Karpas-422 (cell line): ENCODE results near the gene BBX. TPM values are rescaled to one million over a fixed set of nuclear protein-coding genes. Genes with fewer than 3 reads are reported as not detected.

ENCODE experiments used
- DNase-seq: peaks from one replicate; pipeline ENCODE4 v3.0.0-alpha.2; 2015
- H2AFZ ChIP-seq: fragments of 200-600 bp; sonication (generic); 2 replicates; pipeline ENCODE4 v1.6.1; 2014; ENCODE audit warnings: antibody characterized with exemption, low read length, mixed read lengths
- H3K27ac ChIP-seq: fragments of 200-600 bp; sonication (generic); 2 replicates; pipeline ENCODE4 v1.5.1; 2014; ENCODE audit warnings: mild to moderate bottlenecking, low read length, moderate library complexity
- H3K27me3 ChIP-seq: fragments of 200-600 bp; sonication (generic); 2 replicates; pipeline ENCODE4 v1.6.1; 2014; ENCODE audit warnings: low read length, mixed read lengths
- H3K36me3 ChIP-seq: fragments of 200-600 bp; sonication (generic); 2 replicates; pipeline ENCODE4 v1.6.1; 2014; ENCODE audit warnings: low read length, mixed read lengths; ENCODE audit not compliant: insufficient read depth
- H3K4me1 ChIP-seq: fragments of 200-600 bp; sonication (generic); 2 replicates; pipeline ENCODE4 v1.6.1; 2014; ENCODE audit warnings: mild to moderate bottlenecking, low read length, mixed read lengths
- H3K4me2 ChIP-seq: fragments of 200-600 bp; sonication (generic); 2 replicates; pipeline ENCODE4 v1.6.1; 2014; ENCODE audit warnings: low read length, low read depth, mild to moderate bottlenecking; ENCODE audit not compliant: poor library complexity, severe bottlenecking
- H3K4me3 ChIP-seq: fragments of 200-600 bp; sonication (generic); 2 replicates; pipeline ENCODE4 v1.5.1; 2014; ENCODE audit warnings: mild to moderate bottlenecking, antibody characterized with exemption, low read length, mixed read lengths
- H3K79me2 ChIP-seq: fragments of 200-600 bp; sonication (generic); 2 replicates; pipeline ENCODE4 v1.6.1; 2014; ENCODE audit warnings: mild to moderate bottlenecking, low read length, mixed read lengths
- H3K9ac ChIP-seq: fragments of 200-600 bp; sonication (generic); 2 replicates; pipeline ENCODE4 v1.6.0; 2014; ENCODE audit warnings: low read length
- H3K9me2 ChIP-seq: fragments of 200-600 bp; sonication (generic), shearing (Covaris generic); replicated peaks from 2 replicates; pipeline ENCODE4 v1.6.0; 2014; ENCODE audit warnings: mild to moderate bottlenecking, low read length, moderate library complexity; ENCODE audit not compliant: insufficient read depth
- H3K9me3 ChIP-seq: fragments of 300-700, 200-600 bp; sonication (generic); 2 replicates; pipeline ENCODE4 v1.6.1; 2014; ENCODE audit warnings: low read length, mixed read lengths
- H4K20me1 ChIP-seq: fragments of 200-600 bp; sonication (generic); 2 replicates; pipeline ENCODE4 v1.6.1; 2014; ENCODE audit warnings: mild to moderate bottlenecking, antibody characterized with exemption, low read length, low read depth; ENCODE audit not compliant: insufficient read depth
- total RNA-seq: library from RNA; depleted of rRNA; stranded (reverse); fragments of >200 nt; shearing (Covaris generic); gene quantifications from 2 replicates; pipeline ENCODE4 v1.2.3, GENCODE V29; 2014; ENCODE audit warnings: low replicate concordance

The BBX gene
- total RNA-seq, 1 experiment from 2014 or later = 109 TPM

DNA sequence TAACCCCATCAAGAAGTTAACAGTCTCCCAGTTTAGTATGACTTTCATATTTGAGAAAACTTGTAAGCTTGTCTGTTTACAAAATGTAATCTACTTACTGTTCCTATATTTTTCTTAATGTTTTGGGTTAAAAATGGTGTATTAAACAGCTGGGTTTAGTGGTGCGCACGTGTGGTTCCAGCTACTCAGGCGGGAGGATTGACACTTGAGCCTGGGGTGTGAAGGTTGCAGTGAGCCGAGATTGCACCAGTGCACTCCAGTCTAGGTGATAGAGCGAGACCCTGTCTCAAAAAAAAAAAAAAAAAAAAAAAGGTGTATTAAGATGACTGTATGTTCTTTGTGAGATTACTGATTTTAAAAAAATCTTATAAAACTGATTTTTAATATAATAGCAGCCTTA is 69.3 kb downstream of the BBX start:
- H3K9me2 ChIP-seq = no peaks in the 10 kb centered on the region
- H3K27me3 ChIP-seq = no peaks in the 10 kb centered on the region
- peaks cover 100% of the 10 kb centered on the region for H3K79me2 ChIP-seq
- no peak overlapping the region for H2AFZ ChIP-seq
- H3K9ac ChIP-seq = no peak overlapping the region
- no peak for DNase-seq
- H3K4me2 ChIP-seq = no peak overlapping the region
- no peak overlapping the region for H3K27ac ChIP-seq
- peaks cover 42% of the 10 kb centered on the region for H3K4me1 ChIP-seq
- H3K4me3 ChIP-seq = no peak overlapping the region
- H3K9me3 ChIP-seq = no peaks in the 10 kb centered on the region
- H4K20me1 ChIP-seq = no peaks in the 10 kb centered on the region
- no peaks in the 10 kb centered on the region for H3K36me3 ChIP-seq

DNA sequence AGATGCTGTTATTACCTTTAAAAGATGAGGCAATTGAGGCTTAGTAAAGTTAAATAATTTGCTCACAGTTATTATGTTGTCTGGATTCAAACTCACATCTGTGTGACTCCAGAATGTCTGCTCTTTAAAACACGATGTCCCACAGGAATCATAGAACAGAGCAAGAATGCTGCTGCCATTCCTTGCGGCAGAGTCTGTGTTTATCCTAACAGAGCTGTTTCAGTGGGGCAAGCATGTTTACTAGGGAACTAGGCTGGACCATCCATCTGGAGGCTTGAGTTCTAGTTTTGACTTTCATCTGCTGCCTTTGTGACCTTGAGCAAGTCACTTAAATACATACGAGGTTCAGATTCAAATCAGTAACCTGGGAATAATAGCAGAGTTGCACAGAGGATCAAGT is 72.1 kb downstream of the BBX start:
- H3K9me2 ChIP-seq = no peaks in the 10 kb centered on the region

DNA sequence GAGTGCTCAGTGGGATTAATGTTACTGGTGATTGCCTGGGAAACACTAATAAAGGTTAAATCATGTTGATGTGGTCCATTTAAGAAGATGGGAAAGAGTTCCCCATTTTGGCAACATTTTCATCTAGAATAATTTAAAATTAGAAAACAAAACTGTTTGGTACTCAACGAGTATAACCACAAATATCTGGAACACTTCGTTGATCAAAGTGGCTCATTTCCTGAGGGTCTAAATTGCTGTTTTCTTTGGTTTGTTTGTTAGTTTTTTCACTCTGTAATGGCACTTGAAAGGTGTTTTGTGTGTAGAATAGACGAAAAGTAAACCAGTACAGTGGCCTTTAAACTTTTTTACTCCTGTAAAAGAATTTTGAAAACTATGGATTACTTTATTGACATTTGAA is 73.9 kb downstream of the BBX start:
- Histone ChIP-seq H3K79me2 (peaks cover 100% of the 10 kb centered on the region), H3K27me3 (no peaks in the 10 kb centered on the region), H3K9me2 (no peaks in the 10 kb centered on the region), H3K9me3 (no peaks in the 10 kb centered on the region), H3K4me3 (no peak overlapping the region), H4K20me1 (no peaks in the 10 kb centered on the region), H3K4me1 (peaks cover 77% of the 10 kb centered on the region), H3K9ac (no peak overlapping the region), H3K36me3 (no peaks in the 10 kb centered on the region), H3K27ac (peak overlapping the region; percentile 18; the same call in 1 of the 2 replicates), H2AFZ (no peak overlapping the region), H3K4me2 (no peak overlapping the region)
- no peak for DNase-seq

More for the DNA sequence above, 72.1 kb downstream of the BBX start:
- Histone ChIP-seq H3K4me2 (no peak overlapping the region), H4K20me1 (no peaks in the 10 kb centered on the region), H3K4me1 (peaks cover 68% of the 10 kb centered on the region), H3K4me3 (no peak overlapping the region), H3K27ac (no peak overlapping the region), H2AFZ (no peak overlapping the region), H3K27me3 (no peaks in the 10 kb centered on the region), H3K9ac (no peak overlapping the region), H3K36me3 (no peaks in the 10 kb centered on the region), H3K79me2 (peaks cover 100% of the 10 kb centered on the region), H3K9me3 (no peaks in the 10 kb centered on the region)
- no peak for DNase-seq

DNA sequence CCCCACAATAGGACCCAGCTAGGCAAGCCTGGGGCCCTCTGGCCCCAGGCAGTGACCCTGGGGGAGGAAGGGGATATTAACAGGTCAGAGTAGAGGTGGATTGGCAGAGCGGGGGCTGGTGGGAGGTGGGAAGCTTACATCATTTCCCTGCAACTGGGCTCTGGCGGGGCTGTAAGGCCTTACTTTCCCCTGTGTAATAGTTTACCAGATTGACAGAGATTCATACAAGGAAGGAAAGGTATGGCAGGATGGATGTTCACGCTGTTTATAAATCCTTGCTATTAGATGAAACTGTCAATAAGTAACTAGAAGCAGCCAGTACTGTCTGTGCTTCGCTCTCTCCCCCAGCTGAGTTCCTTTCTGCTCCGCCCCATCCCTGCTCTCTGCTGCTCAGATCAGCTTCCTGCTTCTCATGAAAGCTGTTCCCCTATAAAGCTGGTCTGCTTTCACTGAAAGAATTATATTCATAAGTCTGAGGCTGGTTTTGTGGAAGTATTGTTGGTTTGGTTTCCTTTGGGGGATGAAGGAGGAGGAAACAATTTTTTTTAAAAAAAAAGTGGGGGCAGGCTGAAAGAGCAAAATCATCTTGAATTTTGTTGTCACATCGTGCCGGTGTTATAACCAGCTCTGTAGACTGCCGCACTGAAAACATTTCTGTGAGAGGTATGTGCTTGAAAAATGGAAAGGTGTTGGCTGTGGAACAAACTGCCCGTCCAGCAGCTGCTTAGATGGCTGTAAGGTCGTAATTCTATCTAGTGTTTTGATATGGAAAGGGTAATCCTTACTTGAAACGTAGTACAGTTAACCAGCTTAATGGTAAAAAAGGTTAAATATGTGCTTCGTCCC is 76.4 kb downstream of the BBX start:
- Histone ChIP-seq H4K20me1 (no peaks in the 10 kb centered on the region), H3K36me3 (no peaks in the 10 kb centered on the region), H3K4me2 (peak overlapping the region; percentile 92), H3K9ac (peak overlapping the region; percentile 72), H2AFZ (no peak overlapping the region), H3K4me3 (peak overlapping the region; percentile 63), H3K9me3 (no peaks in the 10 kb centered on the region), H3K4me1 (peaks cover 64% of the 10 kb centered on the region), H3K27me3 (no peaks in the 10 kb centered on the region), H3K27ac (peak overlapping the region; percentile 62), H3K9me2 (no peaks in the 10 kb centered on the region), H3K79me2 (peaks cover 93% of the 10 kb centered on the region)
- DNase-seq = peak; percentile 83

DNA sequence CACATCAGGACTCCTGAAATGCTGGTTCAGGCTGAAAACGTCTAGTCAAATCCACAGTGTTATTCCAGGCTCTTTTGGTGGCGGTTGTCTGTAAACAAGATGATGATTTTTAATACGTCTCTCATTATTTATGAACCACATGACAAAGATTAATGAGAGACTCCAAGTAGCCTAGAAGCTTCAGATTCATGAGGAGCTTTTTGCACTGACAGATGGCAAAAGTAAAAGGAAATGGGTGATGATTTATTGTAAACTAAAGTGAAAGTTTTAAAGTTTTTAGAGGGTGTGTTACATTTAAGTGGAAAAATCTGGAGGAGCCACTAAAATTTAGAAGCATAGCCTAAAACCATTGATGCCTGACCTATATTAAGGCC is 77.0 kb downstream of the BBX start:
- Histone ChIP-seq H2AFZ (no peak overlapping the region), H3K4me1 (peaks cover 58% of the 10 kb centered on the region), H3K9ac (peak overlapping the region; percentile 72), H3K27me3 (no peaks in the 10 kb centered on the region), H3K9me2 (no peaks in the 10 kb centered on the region), H3K4me2 (peak overlapping the region; percentile 92), H3K27ac (peak overlapping the region; percentile 62), H3K4me3 (peak overlapping the region; percentile 63), H3K9me3 (no peaks in the 10 kb centered on the region), H3K79me2 (peaks cover 93% of the 10 kb centered on the region), H4K20me1 (no peaks in the 10 kb centered on the region), H3K36me3 (no peaks in the 10 kb centered on the region)
- no peak for DNase-seq

DNA sequence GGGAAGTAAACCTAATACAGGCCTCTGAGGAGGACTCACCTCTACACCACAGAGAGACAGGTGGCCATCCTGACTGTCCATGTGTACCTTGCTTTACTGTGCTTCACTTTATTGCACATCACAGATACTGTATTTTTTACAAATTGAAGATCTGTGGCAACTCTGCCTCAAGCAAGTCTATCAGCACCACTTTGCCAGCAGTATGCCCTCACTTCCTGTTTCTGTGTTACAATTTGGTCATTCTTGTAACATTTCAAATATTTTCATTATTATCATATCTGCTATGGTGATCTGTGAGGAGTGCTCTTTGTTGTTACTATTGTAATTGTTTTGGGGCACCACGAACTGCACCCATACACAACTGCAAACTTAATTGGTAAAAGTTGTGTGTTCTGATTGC is 78.0 kb downstream of the BBX start:
- H3K79me2 ChIP-seq = peaks cover 93% of the 10 kb centered on the region

DNA sequence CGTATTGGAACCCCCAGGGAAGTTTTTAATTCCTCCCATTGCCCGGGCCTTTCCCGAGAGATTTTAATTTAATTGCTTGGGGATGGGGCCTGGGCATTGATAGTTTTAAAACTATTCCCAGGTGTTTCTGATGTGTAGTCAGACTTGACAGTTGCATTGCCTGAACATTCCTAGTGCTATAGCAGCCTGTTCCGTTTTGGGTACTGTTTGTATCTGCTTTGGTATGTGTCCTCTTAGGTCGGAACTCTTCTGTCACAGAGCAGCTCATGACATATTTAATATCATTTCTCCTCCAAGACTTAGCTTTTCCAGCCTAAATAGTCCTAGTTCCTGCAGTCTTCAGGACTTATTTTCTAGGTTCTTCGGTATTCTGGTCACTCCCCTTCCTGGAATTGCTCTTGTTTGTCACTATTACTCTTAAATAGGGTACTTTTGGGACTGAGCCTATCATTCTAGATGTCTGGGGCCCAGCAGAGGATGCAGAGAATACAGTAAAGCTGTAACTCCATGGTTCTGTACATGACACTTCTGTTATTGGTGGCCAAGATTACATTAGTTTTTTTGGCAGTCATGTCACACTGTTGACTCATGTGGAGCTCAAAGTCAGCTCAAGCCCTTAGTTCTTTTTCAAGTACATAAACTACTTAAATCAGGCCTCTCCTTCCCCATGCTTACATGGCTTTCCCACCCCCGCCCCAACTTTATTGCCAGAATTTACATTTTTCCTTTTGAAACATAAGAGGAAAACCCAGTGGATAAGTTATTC is 81.5 kb downstream of the BBX start:
- H3K9ac ChIP-seq = no peak overlapping the region
- H3K9me2 ChIP-seq = no peaks in the 10 kb centered on the region
- no peak overlapping the region for H2AFZ ChIP-seq
- no peaks in the 10 kb centered on the region for H4K20me1 ChIP-seq
- no peak overlapping the region for H3K4me2 ChIP-seq
- H3K27ac ChIP-seq = no peak overlapping the region
- H3K4me1 ChIP-seq = peaks cover 14% of the 10 kb centered on the region
- no peak for DNase-seq
- H3K27me3 ChIP-seq = no peaks in the 10 kb centered on the region
- H3K79me2 ChIP-seq = peaks cover 93% of the 10 kb centered on the region
- peaks cover 16% of the 10 kb centered on the region; the same call in 1 of the 2 replicates for H3K36me3 ChIP-seq
- H3K4me3 ChIP-seq = no peak overlapping the region
- H3K9me3 ChIP-seq = peaks cover 4% of the 10 kb centered on the region; the same call in 1 of the 2 replicates

More for the DNA sequence above, 78.0 kb downstream of the BBX start:
- Histone ChIP-seq H3K27me3 (no peaks in the 10 kb centered on the region), H3K4me3 (no peak overlapping the region), H3K27ac (no peak overlapping the region), H2AFZ (no peak overlapping the region), H3K9me2 (no peaks in the 10 kb centered on the region), H3K9me3 (no peaks in the 10 kb centered on the region), H3K36me3 (0 out of 2 replicates have a peak, but pooled peaks cover 6% of the 10 kb centered on the region), H3K4me1 (peaks cover 47% of the 10 kb centered on the region), H3K4me2 (no peak overlapping the region), H4K20me1 (no peaks in the 10 kb centered on the region), H3K9ac (no peak overlapping the region)
- no peak for DNase-seq

DNA sequence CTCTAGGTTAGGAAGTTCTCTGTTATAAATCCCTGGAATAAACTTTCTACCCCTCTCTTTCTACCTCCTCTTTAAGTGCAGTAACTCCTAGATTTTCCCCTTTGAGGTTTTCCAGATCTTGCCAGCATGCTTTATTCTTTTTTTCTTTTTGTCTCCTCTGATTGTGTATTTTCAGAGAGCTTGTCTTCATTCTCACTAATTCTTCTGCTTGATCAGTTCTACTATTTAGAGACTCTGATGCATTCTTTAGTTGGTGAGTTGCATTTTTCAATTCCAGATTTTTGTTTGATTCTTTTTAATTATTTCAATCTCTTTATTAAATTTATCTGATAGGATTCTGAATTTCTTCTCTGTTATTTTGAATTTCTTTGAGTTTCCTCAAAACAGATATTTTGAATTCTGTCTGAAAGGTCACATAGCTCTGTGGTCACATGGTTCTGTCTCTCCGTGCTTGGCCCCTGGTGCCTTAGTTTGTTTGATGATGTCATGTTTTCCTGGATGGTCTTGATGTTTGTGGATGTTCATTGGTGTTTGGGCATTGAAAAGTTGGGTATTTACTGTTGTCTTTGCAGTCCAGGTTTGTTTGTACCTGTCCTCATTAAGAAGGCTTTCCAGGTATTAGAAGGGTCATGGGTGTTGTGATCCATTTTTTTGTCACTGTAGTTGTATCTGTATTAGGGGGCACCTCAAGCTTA is 89.2 kb downstream of the BBX start:
- H2AFZ ChIP-seq = no peak overlapping the region
- H3K4me1 ChIP-seq = peaks cover 30% of the 10 kb centered on the region
- peaks cover 98% of the 10 kb centered on the region for H3K79me2 ChIP-seq
- H3K4me3 ChIP-seq = no peak overlapping the region
- H4K20me1 ChIP-seq = no peaks in the 10 kb centered on the region
- peaks cover 15% of the 10 kb centered on the region for H3K36me3 ChIP-seq
- no peaks in the 10 kb centered on the region for H3K9me2 ChIP-seq
- H3K27ac ChIP-seq = no peak overlapping the region
- no peak overlapping the region for H3K4me2 ChIP-seq
- H3K9me3 ChIP-seq = peaks cover 19% of the 10 kb centered on the region
- no peak for DNase-seq
- H3K9ac ChIP-seq = no peak overlapping the region
- H3K27me3 ChIP-seq = no peaks in the 10 kb centered on the region
